AG20443 (cell line): ENCODE data around the gene KCNJ3.
A peak's percentile ranks its signal among the peaks of the same experiment; 100 is the strongest.

ENCODE experiments used
- DNase-seq: peaks from one replicate; pipeline ENCODE4 v3.0.0; 2012; ENCODE audit warnings: low spot score, mixed read lengths

KCNJ3 gene, protein sequence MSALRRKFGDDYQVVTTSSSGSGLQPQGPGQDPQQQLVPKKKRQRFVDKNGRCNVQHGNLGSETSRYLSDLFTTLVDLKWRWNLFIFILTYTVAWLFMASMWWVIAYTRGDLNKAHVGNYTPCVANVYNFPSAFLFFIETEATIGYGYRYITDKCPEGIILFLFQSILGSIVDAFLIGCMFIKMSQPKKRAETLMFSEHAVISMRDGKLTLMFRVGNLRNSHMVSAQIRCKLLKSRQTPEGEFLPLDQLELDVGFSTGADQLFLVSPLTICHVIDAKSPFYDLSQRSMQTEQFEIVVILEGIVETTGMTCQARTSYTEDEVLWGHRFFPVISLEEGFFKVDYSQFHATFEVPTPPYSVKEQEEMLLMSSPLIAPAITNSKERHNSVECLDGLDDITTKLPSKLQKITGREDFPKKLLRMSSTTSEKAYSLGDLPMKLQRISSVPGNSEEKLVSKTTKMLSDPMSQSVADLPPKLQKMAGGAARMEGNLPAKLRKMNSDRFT

DNA sequence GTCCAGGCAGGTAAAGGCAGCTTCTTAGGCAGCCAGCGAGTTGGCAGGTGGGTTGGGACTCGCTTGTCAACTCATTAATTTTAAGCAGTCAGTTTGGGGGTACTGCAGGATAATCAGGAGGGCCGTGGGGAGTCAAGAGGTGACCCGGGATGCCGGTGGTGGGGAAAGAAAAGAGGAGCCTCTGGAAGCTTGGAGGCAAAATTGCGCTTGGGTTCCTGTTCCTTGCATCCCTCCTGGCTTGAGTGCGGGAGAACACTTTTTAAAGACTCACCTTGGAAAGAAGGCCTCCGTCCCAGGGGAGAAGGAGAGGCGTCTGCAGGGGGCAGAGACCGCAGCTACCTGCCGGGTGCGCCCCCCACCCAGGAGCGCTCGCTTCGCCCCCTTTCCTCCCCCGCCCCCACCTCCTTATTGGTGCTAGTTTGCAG, at the start of gene KCNJ3:
TSS of gene KCNJ3 (plus strand) at position 400 of the 425 bp plus-strand sequence. CDS start 81 bp downstream, outside the sequence.
- no peak for DNase-seq

DNA sequence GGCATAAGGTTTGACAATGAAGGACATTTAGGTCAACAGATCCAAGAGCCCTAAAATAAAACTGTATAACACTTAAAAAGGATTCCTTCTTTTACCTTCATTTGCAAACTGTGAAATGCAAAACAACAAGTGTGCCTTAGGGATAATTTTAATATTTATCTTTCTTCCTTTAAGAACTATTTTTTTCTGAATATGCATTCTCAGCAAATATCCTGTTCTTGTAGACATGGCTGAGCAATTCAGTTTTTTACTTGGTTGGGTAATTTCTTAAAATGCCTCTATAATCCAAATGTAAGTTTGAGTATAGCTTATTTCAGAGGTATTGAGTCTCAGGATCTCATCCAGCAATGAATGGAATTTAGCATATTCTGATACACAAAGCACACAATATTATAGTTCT, 43.0 kb upstream of the KCNJ3 start:
- DNase-seq, result no peak

DNA sequence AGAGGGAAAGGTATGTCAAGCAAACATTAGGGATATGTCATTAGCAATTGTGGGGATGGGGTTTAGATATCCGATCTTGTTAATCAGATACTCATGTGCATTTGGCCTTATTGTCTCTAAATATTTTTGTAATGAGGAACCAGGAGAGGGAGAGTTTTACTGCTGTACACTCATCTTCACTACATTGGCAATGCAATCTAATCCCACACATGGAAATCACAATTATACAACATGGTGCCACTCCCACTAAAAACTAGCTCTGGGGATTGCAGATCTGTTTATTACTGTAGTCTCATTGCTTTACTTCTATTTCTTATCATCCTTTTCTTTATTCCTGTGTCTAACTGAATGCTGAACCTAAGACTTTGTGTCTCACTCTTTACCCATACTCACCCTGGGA, 39.6 kb upstream of the KCNJ3 start:
- DNase-seq, result no peak

DNA sequence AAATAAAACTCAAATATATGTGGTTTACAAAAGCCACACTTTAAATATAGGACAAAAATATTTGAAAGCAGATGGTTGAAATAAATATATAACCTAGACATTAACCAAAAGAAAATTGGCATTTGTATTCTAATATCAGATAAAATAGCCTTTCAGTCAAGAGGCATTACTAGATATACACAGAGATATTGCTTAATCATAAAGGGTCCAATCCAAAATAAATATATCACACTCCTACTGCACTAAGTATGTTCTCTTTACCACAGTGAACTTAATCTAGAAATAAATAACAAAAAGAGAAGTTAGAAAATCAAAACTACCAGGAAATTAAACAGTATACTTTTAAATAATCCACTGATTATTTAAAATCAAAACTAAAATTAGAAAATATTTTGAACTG, 34.2 kb upstream of the KCNJ3 start:
- no peak for DNase-seq

DNA sequence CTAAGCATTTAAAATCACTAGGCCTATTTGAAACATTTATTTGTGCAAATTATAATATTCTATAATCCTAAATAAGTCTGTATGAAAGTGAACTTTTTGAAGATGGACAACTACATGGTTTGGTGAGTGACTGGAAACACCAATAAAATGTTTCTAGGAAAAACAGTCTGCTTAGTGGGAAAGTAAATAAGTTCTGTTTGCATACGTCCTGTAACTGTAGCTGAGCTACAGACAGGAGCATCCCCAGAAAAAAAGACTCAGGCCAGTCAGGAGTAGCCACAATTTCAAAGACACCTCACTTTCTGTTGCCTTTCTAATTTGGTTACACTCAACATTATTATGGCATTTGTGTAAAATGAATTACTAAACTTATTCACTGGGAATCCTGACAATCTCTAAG, 28.4 kb upstream of the KCNJ3 start:
- no peak for DNase-seq

DNA sequence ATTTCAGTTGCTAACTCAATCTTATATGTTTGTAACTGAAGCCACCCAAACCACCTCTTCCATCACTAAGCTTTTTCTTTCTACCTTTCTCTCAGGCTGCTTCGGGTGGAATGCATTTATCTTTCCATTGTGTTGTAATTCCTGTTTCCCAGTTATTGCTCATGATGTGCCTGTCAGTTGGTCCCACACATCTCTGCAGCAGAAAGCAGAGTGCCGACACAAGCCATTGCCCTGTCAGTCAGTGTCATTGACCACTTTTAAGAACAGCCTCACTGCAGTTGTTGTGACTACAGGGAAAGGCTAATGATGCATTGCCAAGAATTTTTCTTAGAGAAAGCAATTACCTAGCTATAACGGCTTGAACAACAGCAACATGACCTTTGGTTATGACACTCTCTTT, 24.8 kb upstream of the KCNJ3 start:
- no peak for DNase-seq

DNA sequence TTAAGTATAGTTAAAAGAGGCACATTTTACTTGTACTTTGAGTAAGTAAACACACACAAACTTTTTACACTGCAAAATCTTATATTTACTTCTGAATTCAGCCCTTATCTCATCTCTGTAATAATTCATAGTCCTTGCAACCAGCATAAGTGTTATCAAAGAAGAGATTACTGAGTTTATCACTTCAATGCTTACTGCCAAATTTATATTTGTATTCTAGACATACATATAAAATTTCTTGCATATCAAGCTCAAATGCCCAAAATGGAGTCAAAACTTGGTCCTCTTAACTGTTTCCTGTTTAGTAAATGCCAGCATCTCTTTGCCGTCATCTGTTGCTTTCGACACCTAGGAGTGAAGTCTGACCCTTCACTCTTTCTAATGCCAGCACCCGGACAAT, 21.1 kb upstream of the KCNJ3 start:
- no peak for DNase-seq

DNA sequence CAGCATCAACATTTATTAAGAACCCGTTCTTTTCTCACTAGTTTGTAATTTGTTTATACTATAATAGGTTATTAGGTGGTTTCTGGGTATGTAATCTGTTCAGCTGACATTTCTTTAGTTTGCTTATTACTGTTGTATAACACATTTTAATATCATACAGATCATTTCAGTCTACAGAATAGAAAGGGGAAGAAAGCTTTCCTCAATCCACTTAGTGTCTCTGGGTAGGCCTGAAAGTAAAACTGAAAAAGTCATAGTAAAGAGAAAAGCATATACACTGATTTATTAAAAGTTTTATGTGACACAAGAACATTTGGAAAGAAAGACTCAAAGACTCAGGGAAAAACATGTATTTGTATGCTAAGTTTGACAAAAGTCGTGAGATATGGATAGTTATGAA, 16.8 kb upstream of the KCNJ3 start:
- no peak for DNase-seq

DNA sequence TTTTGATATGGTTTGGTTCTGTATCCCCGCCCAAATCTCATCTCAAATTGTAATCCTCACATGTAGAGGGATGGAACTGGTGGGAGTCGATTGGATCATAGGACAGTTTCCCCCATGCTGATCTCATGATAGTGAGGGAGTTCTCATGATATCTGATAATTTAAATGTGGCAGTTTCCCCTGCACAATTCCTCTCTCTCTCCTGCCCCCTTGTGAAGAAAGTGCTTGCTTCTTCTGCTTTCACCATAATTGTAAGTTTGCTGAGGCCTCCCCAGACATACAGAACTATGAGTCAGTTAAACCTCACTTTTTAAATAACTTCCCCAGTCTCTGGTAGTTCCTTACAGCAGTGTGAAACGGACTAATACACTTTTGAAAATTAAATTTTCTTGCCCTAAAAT, 12.3 kb upstream of the KCNJ3 start:
- no peak for DNase-seq

DNA sequence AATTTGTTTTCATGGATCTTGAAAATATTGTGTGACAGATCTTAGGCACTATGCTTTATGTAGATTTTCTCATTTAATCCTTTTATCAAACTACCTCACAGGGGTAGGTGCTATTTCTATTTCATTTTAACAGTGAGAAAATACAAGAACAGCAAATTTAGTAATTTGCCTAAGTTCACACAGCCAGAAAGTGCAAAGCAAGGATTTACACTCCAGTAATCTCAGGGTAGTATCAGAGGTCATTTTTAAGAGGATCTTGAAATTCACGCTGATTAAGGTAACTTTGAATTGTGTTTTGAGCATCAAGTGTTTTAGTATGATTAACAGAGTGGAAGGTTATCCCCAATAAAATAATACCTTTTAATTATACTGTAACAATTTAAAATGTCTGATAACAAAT, 10.1 kb upstream of the KCNJ3 start:
- no peak for DNase-seq

DNA sequence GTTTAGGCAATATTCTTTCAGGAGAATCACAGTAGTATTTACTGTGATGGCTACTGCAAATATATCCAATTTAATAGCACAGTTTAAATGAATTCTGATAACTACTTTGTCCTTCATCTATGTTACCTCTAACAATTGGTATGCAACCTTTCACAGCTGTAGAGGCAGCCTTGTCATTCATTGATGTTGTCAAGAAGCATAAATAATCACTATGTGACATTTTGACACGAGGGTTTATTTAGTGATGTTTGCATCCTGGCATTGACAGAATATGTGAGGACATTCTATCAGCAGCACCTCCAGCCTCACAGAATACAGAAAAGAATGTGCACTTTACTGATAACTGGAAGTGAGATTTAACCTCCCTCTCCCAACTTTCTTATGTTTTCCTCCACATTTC, 9.3 kb upstream of the KCNJ3 start:
- no peak for DNase-seq

DNA sequence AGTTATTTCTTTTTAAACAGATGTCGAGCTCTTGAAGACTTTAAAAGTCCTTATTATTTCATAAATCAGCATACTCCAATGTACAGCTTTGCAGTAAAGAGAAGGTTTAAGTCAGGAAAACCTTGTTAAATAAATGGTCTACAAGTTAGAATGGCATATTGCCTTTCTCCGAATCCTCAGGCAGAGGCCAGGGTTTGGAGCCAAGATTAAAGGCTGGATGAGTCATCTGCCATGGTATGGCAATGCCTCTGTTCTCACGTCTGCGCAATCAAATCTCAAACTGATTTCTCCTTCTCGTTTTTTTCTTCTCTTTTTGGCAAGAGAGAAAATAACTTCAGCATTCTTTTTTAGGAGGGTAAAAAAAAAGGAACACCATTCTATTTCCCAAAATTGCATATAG, 5.6 kb upstream of the KCNJ3 start:
- no peak for DNase-seq

DNA sequence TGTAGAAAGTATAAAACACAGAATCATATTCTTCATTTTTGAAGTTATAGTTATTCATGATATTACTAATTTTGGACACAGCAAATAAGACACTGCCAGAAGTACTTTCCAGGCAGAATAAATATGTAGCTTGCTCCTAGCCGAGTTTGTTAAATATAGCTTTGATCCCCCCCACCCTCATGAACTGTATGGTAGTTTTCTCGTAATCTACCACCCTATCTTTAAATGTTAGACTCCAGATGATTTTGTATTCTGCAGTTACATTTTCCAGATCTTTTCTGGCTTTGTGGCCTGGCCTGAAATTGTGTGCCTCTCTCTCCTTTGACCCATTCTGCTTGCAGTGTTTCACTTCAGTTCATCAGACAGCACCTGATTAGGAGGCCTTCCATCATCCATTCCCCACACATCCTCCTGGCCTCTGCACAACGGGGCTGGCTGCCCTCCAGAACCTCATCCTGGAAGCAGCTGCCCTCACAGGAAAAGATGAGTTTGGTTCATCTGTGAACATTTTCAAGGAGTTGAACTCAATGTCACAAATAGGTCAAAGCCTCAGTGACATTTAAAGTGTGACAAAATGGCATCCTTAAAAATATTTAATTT, 4.7 kb upstream of the KCNJ3 start:
- DNase-seq, result no peak

DNA sequence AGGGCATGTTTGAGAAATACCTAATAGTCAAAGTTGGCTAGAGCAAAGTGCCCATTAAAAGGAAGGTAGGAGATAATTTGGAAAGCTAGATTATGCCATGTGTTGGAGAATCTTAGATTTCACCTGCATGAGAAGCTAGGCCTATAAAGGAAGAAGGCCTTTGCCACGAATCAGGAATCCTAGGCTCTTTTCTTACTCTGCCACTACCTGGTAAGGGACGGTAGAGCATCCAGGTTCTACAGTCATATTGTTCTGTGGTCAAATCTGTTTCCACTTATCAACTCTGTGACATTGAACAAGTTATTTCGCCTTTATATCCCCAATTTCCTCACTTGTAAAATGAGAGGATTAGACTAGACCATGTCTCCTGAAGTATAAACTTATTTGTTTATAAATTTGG, 3.6 kb upstream of the KCNJ3 start:
- DNase-seq, result no peak

DNA sequence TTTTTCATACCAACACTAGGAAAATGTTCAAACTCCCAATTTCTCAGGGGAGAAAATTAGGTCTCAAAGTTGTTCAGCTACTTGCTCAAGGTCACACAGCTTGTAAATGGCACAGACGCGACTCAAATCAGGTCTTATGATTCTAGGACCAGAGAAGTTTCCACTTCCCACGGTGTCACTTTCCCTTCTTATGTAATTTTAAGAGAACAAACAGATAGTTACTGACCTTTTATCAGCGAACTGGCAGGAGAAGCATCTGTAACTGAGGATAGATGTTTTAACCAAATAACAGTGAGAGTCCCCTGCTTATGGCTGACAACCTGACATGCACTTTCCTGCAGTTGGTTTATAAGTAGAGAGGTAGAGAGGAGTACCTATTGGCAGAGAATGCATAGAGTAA, 2.1 kb upstream of the KCNJ3 start:
- no peak for DNase-seq

DNA sequence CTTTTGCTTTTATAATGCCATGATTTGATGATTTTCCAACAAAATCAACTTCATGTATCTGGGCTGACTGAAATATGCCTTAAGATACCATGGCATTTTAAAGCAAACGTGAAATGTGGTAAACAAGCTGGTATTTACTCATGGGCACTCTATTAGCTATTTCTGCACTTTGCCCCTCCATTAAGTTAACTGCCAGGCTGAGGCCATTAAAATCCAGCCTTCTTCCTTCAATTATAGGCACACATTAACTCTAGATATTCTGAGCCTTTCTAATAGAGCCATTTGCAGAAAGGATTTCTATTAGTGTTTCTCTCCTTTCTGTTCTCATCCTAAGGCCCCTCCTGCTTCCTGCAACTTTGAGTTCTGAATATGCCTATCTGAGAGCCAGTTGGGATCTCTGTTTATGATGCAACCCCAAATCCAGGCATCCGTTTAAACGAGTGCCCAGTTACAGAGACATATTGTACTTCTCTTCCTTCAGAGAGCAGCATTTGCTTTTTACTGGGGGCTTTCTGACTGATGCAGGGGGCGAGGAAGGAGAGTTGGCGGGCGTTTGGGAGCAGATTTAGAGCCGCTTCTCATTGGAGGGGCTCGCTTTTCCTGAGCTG, 1.6 kb upstream of the KCNJ3 start:
- DNase-seq, result no peak

DNA sequence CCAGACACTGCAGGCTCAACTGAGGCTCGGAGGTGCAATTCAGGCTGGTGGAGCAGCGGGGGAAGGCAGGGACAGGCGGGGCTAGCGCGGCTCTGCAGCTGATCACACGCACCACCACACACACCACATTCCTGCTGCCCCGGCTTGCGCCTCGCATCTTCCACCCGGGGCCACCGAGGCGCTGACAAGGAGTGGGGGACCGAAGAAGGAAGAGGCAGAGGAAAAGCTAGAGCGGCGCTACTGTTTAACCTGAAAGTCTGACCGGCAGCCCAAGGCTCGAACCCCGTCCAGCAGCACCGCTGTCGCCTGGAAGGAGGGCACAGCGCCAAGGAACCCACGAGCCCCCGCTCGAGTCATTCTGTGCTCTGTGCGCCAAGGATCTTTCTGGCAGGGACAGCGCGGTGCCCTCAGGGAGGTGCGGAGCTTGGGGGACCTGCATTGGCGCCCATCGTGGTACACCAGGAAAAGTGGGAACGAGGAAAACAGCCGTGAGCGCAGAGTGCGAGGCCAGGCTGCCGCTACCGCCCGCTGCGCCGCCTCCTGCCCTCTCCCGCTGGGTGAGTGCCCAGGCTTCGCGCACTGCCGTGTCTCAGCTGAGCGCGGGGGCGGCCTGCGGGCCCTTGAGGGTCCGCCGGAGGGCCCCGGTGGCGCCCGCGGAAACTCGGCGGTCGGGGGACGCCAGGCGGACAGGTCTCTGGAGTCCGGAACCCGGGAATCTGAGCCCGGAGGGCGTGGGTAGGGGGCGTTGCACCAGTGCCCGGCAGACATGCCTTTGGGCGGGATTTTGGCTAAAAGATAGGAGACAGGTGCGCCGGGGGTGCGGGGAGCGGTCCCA, 860 bp upstream of the KCNJ3 start:
- peak; percentile 20 for DNase-seq

DNA sequence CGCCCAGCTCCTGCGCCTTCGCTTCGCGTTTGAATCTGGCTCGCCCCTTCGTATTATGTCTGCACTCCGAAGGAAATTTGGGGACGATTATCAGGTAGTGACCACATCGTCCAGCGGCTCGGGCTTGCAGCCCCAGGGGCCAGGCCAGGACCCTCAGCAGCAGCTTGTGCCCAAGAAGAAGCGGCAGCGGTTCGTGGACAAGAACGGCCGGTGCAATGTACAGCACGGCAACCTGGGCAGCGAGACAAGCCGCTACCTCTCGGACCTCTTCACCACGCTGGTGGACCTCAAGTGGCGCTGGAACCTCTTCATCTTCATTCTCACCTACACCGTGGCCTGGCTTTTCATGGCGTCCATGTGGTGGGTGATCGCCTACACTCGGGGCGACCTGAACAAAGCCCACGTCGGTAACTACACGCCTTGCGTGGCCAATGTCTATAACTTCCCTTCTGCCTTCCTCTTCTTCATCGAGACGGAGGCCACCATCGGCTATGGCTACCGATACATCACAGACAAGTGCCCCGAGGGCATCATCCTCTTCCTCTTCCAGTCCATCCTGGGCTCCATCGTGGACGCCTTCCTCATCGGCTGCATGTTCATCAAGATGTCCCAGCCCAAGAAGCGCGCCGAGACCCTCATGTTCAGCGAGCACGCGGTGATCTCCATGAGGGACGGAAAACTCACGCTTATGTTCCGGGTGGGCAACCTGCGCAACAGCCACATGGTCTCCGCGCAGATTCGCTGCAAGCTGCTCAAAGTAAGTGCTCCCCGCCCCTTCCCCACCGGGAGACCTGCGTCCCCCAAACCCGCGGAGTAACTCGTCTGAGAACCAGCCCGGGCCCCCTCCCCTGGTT, 453 bp downstream of the KCNJ3 start:
- DNase-seq, result no peak

DNA sequence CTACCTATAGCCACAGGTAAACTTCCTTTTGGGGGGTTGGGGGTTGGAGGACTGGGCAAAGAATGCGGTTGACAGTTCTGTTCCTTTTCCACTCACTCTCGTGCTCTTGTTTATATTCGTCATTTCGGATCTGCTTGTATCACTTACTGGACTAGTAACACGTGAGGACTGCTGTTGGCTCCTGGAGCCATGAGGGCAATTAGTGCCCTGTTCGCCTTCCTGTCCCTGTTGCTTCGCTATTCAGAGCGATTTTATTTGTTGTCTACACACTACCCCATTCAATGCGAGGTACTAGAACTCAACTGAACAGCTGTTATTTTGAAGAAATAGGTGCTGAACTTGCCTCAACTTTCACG, 1.1 kb downstream of the KCNJ3 start:
- no peak for DNase-seq

DNA sequence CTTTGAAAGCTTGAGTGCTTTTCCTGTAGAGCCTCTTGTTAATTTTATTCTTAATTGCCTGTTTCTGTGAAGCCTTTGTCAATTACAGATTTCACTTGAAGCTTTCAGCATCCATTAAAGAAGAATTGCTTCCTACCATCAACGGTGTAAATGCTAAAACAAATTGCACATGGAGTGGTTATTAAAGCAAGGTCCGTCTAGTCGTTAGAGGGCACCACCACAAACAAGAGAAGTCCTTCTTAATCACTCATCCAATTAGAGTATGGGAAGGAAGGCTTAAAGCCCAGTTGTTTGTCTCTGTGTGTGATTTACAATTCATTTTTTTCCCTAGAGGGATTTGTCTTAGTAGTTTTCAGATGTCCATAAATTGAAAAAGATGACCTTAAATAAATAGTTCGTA, 1.6 kb downstream of the KCNJ3 start:
- DNase-seq, result no peak

DNA sequence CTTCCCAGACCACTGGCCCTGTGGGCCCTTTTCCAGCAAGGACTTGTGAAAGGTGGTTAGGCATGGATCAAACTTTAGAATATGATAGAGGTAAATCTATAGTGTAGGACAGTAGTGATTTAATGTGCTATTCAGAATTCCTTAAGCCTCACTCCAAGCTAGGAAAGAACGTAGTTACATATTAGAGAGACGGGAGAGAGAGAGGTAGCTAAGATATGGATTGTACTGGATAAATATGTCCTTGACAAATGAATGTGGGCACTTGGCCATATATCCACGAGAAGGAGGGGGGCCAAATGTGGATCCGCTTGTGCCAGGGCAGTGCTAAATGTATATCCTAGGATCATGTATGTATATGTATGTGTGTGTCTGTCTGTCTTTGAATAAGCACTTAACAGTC, 6.5 kb downstream of the KCNJ3 start:
- DNase-seq, result no peak

DNA sequence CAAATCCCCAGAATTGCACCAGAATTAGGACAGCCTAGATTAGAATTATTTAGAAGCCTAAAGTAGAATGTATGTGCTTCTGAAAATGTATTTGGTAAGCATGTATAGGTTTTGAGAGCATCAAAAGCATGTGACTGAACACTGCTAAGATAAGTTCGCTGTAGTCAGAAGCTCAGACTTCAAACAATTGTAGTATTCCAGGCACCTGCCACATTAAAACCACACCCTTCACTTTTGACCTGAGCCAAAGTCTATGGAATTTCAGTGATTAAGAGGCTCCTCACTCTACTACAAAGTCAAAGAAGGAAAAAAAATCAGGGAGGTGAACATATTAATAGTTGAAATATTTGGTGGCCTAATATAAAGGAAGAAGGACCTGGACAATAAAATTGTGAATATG, 8.2 kb downstream of the KCNJ3 start:
- no peak for DNase-seq
